GM21526 (cell line): Measurements from ENCODE around the gene RRP7A.
A peak's percentile ranks its signal among the peaks of the same experiment; 100 is the strongest.
"Not testable (repeated sequence)": the region's sequence is repeated elsewhere in the genome, so short reads cannot be mapped to it uniquely, and the experiment has no call there.

Experiments used
- ATAC-seq: cut with Tn5 transposase; IDR thresholded peaks from one replicate; pipeline ENCODE4 v1.9.1; 2021; ENCODE audit warnings: moderate library complexity; ENCODE audit not compliant: unreplicated experiment, low FRiP score

The RRP7A gene, protein sequence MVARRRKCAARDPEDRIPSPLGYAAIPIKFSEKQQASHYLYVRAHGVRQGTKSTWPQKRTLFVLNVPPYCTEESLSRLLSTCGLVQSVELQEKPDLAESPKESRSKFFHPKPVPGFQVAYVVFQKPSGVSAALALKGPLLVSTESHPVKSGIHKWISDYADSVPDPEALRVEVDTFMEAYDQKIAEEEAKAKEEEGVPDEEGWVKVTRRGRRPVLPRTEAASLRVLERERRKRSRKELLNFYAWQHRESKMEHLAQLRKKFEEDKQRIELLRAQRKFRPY

DNA sequence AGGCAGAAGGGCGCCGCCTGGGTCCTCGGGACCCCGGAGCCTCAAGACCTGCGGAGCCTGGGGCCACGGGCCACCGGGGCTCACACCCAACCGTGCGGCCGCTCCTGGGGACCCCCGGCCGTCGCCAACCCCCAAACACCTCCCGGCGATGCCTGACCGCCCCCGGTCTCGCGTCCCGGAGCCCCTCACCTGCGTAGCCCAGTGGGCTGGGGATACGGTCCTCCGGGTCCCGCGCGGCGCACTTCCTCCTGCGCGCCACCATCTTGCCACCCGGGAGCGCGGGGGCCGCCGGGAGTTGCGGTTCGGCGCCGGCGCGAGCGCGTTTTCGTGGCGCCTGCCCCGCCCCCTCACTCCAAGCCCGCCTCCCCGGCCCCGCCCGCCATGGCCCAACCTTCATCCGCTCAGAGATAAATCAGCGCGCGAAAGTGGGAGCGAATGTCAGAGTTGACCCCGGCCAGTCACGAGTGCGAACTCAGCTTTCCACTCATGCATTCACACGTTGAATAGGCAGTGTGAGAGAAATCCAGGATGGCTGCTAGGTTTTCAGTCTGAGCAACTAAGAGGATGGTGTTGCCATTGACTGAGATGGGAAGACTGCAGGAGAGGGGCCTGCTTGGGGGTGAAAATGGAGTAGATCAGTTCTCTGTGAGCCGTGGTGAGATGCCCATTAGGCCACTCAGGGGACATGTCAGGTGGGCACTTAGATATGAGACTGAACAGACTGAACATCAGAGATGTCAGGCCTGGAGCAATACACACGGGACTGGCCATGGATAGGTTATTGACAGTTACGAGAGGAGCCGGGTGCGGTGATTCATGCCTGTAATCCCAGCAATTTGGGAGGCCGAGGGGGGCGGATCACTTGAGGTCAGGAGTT, at the start of gene RRP7A:
Gene RRP7A, minus strand, starts transcription at position 272 of the 877 bp plus-strand sequence. Its CDS starts 10 bp downstream, at position 262.
- ATAC-seq, result peak; percentile 58

DNA sequence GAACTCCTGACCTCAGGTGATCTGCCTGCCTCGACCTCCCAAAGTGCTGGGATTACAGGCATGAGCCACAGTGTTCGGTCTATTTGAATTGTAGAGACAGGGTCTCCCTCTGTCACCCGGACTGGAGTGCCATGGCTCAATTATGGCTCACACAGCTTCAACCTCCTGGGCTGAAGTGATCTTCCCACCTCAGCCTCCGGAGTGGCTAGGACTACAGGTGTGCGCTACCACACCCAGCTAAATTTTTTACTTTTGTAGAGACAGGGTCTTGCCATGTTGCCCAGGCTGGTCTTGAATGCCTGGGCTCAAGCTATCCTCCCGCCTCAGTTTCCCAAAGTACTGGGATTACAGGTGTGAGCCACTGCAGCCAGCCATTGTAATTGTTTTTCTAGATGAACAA, 48.4 kb upstream of the RRP7A start:
- not testable (repeated sequence) for ATAC-seq

DNA sequence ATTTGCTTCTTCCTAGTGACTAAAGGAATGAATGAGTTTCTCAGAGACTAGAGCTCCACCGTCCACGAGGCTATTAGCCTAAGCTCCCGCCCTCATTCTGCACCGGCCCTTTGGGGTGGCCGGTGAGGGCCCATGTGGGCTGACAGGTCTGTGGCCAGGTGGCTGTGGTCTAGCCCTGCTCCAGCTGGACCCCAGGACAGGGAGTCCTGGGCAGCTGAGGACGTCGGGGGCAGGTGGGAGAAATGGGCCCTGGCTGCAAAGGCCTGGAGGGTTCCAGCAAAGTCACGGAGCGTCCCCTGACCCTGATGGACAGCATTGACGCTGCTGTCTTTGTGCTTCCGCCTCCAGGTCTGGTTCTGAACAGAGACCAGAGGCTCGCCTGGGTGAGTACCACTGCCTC, 46.4 kb upstream of the RRP7A start:
- no peak for ATAC-seq

DNA sequence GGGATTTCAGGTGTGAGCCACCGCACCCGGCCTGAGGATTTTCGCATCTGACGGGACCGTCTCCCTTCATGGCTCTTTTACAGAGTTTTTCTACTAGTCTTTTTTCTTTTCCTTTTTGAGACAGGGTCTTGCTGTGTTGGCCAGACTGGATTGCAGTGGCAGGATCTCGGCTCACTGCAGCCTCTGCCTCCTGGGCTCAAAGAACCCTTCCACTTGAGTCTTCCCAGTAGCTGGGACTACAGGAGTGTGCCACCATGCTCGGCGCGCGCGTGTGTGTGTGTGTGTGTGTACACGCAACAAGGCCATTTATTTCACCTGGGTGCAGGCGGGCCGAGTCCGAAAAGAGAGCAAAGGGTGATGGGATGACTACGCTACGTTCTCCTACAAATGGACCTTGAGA, 45.1 kb upstream of the RRP7A start:
- no peak for ATAC-seq

DNA sequence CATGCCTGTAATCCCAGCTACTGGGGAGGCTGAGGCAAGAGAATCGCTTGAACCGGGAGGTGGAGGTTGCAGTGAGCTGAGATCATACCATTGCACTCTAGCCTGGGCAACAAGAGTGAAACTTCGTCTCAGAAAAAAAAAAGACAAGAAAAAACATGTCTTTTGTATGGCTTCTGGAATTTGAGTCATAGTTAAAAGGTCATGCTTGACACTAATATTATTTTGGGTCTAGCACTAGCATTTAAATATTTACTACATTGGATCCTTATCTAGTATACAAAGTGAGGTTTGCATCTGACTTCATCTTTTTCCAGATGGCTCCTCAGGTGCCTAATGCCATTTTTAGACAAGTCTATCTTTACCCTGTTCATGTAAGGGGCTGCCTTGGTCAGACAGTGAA, 44.3 kb upstream of the RRP7A start:
- not testable (repeated sequence) for ATAC-seq

DNA sequence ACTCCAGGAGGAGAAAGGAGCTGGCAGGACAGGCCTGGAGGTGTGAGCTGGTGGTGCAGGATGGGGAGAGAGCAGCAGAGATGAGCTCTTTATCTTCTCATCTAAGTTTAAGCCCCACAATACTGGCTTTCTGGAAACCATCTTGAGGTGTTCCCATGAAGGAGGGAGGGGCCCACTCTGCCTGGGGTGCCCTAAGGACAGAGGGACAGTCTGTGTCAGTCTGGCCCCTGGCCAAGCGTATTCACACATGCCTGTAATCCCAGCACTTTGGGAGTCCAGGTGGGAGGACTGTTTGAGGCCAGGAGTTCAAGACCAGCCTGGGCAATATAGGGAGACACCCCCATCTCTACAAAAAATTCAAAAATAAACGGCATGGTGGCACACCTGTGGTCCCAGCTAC, 43.1 kb upstream of the RRP7A start:
- no peak for ATAC-seq

DNA sequence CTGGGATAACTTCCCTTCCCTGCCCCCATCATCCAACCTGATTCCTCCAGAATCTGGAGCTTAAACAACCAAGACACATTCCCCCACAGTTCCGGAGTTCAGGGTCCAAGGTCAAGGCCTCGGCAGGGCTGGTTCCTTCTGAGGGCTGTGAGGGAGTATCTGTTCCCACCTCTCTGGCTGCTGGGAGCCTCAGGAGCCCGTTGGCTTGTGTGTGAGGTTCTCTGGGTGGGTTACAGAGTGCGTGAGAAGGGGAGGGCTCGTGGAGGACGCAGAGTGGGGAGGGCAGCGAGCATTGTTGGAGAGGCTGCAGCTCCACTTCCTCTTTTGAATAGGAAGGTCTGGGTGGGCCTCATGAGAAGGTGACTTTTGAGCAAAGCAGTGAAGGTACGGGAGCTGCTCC, 42.7 kb upstream of the RRP7A start:
- no peak for ATAC-seq

DNA sequence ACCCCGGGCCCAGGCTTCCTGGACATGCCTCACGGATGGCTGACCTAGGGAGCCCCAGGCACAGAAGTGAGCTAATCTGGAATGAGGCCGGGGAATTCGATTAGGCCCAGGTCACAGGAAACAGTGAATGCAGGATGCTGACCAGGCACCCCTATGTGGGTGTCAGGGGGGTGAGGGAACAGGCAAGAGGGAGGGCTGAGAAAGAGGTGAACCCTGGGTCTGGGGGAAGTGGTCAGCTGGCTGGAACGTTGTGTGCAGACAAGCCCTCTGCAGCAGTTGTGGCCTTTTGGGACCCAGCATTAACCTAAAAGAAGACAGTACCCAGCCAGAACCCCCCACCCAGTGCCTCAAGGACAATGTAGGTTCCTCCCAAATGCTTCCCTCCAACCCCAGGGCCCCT, 42.3 kb upstream of the RRP7A start:
- ATAC-seq, result no peak

DNA sequence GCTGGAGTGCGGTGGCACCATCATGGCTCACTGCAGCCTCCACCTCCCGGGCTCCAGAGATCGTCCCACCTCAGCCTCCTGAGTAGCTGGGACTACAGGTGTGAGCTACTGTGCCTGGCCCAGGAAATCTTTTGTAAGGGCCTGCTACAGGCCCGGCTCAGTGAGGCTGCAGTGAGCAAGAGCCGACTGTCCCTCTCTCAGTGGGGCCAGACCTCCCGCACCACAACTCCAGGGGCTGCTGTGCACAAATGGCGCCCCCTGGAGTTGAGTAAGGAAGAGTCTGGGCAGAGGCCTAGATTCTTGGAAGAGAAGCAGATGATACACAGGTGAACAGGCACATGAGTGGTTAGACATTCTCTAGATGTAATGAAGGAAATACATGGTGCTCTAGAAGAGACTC, 41.2 kb upstream of the RRP7A start:
- no peak for ATAC-seq

DNA sequence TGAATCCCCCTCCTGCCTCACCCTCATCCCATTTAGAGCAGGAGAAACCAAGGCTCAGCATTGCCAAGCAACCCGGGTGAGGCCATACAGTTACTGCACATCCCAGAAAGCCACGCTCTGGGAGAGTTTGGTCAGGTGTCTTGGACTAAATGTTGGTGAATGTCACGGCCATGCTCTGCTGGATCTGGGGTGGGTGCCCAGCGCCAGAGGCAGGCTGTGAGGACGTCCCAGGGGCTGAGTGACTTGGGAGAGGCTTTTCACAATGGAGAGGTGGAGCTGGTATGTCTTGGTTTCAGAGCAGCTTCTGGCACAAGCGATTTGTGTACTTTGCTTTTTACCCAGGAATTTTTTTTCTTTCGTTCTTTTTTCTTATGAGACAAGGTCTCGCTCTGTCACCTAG, 40.8 kb upstream of the RRP7A start:
- ATAC-seq, result no peak

DNA sequence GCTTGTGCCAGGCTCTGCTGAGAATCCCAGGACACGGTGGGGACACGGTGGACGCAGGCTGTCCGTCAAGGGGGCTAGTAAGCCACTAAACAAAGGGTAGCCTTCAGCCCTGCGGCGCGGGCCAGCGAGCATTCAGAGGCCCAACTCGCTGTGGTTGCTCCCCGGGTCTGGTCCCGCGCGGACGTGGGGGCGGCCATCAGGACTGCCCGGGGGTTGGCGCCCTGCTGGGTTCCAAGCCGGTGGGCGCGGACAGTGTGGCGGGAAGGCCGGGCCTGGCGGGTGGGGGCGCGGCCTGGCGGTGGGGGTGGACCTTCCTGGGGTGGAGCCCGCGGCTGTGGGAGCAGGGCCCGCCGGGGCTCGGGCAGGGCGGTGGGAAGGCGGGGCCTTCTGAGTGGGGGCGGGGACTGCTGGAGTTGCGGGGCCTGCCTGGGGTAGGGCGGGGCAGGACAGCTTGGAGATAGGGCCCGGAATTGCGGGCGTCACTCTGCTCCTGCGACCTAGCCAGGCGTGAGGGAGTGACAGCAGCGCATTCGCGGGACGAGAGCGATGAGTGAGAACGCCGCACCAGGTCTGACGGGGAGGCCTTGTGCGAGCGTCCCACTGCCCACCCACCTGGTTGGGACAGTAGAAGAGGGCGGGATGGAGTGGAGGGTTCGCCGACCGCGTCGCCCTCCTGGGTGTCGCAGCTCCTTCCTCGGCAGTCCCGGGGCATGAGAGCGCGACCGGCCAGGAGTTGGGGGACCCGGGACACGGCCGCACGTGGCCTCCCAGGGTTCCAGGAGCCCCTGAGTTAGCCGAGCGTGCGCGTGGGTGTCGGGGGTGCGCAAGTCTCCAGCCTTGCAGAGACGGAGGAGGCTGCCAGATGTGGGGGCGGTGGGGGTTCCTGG, 34.1 kb upstream of the RRP7A start, which contains the start of gene SERHL2:
Gene SERHL2, plus strand, starts transcription at position 482 of the 887 bp plus-strand sequence. Its CDS starts 65 bp downstream, at position 547.
- ATAC-seq, result peak; percentile 53

DNA sequence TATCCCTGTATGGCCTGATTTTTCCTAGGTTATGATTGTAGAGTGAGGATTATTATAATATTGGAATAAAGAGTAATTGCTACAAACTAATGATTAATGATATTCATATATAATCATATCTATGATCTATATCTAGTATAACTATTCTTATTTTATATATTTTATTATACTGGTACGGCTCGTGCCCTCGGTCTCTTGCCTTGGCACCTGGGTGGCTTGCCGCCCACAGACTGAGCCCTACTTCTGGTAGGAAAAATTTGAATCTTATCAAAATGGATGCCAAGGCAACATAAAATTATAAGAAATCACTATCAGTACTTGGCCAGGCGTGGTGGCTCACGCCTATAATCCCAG, 32.7 kb upstream of the RRP7A start:
- ATAC-seq, result not testable (repeated sequence)

DNA sequence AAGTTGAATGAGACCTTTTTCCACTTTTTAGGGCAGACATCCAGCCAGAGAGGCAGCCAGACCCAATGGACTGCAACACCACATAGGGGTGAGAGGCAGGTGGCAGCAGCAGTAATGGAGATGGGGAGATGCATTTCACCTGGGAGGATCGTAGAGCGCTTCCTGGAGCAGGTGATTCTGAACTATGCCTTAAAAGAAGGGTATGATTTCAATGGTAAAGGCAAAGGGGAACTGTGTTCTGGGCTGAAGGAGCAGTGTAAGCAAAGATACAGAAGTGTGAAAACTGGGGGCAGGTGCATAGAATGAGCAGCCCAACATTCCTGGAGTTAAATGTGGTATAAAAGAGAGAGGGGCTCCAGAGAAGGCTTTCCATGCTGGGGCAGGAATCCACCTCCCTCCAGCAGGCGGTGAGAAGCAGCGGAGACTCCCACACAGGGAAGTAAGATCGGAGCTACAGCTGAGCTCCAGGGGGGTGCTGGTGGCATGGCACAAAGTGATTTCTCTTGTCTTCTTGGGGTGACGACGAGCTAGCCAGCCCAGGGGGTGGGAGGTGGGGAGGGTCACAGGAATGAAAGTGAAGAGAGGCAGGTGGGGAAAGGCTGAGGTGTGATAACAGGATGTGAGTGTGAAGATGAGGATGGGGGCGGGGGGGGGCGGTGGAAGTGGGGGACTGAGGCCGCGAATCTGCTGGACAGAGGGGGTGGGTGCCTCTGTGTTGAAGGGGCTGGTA, 29.9 kb upstream of the RRP7A start:
- no peak for ATAC-seq

DNA sequence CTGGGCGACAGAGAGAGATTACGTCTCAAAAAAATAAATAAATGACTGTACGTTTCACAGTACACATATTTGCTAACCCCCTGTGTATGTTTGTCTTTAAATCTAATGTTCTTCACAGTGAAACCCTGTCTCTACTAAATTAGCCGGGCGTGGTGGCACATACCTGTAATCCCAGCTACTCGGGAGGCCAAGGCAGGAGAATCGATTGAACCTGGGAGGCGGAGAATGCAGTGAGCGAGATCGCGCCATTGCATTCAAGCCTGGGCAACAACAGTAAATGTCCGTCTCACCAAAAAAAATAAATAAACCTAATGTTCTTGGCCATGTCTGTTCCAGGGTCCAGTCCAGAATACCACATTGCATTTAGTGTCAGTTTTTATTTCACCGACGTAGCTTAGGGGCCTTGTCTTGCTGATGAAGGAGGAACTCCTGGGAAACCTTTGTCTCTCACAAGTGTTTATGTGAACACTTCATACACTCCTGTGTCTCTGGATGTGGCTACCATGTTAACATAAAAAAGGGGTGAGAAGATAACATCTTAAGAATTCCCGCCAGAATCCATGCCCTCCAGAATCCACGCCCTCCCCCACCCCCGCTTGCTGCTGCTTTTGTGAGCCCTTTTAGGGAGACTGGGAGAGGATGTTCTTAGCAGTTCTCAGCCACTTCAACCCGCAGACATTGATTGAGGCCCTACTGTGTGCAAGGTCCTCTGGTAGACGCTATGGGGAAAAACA, 29.2 kb upstream of the RRP7A start:
- no peak for ATAC-seq

DNA sequence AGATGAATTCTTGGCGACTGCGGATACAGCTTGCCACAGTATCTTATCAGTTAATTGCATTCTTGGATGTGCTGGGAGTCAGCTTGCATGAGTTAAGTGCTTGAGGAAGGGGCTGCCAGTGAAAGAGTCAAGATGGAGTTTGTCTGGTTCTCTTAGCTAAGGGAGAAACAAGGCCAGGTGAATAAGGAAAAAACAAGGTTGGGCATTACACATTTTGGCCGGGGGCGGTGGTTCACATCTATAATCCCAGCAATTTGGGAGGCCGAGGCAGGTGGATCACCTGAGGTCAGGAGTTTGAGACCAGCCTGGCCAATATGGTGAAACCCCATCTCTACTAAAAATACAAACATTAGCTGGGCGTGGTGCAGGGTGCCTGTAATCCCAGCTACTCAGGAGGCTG, 28.5 kb upstream of the RRP7A start:
- ATAC-seq, result not testable (repeated sequence)

DNA sequence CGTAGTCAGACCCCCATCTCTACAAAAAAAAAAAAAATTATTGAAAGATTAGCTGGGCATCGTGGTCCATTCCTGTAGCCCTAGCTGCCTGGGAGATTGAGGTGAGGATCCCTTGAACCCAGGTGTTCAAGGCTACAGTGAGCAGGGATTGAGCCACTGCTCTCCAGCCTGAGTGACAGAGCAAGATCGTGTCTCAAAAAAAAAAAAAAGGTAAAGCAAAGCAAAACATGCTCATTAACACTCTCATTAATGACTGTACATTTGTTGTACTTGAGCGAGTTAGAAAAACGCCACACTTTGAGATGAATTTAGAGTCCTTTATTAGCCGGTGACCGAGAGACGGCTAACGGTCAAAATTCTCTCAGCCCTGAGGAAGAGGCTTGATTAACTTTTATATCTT, 28.0 kb upstream of the RRP7A start:
- no peak for ATAC-seq

DNA sequence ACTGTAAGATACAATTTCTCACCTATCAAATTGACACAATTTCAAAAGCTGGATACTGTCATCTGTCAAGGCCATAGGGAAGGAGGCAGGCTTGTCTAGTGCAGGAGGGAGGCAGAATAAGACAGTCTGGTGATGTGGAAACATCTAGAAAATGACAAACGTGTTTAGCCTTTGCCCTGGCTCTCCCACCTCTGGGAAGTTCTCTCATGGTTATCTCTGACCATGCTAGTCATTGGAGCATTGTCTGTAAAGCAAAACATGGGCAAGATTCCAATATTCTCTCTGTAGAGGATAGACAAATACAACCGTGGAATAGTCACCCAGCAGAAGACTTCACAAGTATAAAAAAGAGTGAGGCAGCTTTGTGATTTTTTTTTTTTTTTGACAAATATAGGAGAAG, 25.1 kb upstream of the RRP7A start:
- ATAC-seq, result no peak

DNA sequence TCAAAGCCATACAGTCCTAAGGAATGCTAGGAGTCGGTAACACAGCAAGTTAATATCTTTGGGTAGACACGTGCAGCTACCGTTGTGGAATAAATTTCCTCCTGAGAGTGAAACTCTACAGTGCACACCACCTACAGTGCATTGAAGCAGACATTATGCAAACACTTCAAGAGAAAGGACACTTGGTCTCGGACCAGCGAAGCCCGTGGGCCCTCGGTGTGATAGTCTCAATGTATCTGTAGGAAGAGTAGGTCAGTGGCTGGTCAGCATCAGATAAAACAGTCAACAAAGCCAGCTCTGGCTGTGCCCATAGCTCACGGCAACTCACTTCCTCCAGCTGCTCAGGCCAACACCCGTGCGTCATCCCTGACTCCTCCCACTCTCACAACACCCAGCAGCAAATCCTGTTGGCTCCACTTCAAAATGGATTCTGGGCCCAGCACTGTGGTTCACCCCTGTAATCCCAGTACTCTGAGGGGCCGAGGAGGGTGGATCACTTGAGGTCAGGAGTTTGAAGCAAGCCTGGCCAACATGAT, 19.7 kb upstream of the RRP7A start:
- ATAC-seq, result not testable (repeated sequence)

DNA sequence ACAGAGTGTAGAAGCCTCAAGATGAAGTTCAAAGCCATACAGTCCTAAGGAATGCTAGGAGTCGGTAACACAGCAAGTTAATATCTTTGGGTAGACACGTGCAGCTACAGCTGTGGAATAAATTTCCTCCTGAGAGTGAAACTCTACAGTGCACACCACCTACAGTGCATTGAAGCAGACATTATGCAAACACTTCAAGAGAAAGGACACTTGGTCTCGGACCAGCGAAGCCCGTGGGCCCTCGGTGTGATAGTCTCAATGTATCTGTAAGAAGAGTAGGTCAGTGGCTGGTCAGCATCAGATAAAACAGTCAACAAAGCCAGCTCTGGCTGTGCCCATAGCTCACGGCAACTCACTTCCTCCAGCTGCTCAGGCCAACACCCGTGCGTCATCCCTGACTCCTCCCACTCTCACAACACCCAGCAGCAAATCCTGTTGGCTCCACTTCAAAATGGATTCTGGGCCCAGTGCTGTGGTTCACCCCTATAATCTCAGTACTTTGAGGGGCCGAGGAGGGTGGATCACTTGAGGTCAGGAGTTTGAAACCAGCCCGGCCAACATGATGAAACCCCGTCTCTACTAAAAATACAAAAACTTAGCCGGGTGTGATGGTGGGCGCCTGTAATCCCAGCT, 17.7 kb upstream of the RRP7A start:
- ATAC-seq, result not testable (repeated sequence)
